GM13976 (cell line): ENCODE results near the gene ROBO3.

Source experiments
- DNase-seq: peaks from one replicate; pipeline ENCODE4 v3.0.0; 2012; ENCODE audit warnings: low spot score
- CTCF ChIP-seq: IDR thresholded peaks from 2 replicates; pipeline ENCODE4 v1.5.1; 2012; ENCODE audit warnings: borderline replicate concordance, mild to moderate bottlenecking; ENCODE audit not compliant: insufficient read depth; ENCODE audit errors: extremely low read depth, missing control alignments, control extremely low read depth
- in situ Hi-C: fragments of 300-500 bp; cut with MboI; formaldehyde crosslinking; loops from one replicate; pipeline ENCODE4 v1.12.0; 2022; ENCODE audit warnings: low sequenced_read_pairs, mixed read lengths, inconsistent platforms; ENCODE audit not compliant: unreplicated experiment

The ROBO3 gene

GRCh38 chr11:124894606-124895430, 29.6 kb downstream of the ROBO3 start:
- in situ Hi-C loops, result no loop called here
- no peak for DNase-seq
- TF ChIP-seq CTCF, result no peak

DNA sequence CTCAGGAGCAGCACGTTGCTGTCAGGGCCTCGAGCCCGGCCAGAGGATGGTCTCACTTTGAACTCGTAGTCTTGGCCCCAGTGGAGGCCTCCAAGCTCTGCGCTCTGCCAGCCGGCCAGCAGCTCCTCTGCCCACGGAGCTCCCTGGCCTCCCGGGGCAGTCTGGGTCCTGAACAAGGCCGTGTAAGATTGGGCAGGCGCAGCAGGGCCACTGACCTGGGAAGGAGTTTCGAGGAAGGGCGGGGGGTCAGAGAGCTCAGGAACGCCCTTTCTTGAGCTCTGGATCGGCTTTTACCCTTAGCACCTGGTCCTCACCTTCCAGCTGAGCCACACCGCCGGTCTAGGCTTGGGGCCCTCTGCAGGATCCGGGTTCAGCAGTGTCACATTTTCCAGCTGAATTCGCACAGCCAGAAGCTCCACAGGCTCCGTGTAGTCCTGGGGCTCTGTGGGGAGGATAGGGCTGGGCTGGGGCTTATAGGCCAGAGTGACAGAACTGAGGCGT, 30.3 kb downstream of the ROBO3 start:
- in situ Hi-C loops, result no loop called here
- DNase-seq, result no peak
- no peak for TF ChIP-seq CTCF

DNA sequence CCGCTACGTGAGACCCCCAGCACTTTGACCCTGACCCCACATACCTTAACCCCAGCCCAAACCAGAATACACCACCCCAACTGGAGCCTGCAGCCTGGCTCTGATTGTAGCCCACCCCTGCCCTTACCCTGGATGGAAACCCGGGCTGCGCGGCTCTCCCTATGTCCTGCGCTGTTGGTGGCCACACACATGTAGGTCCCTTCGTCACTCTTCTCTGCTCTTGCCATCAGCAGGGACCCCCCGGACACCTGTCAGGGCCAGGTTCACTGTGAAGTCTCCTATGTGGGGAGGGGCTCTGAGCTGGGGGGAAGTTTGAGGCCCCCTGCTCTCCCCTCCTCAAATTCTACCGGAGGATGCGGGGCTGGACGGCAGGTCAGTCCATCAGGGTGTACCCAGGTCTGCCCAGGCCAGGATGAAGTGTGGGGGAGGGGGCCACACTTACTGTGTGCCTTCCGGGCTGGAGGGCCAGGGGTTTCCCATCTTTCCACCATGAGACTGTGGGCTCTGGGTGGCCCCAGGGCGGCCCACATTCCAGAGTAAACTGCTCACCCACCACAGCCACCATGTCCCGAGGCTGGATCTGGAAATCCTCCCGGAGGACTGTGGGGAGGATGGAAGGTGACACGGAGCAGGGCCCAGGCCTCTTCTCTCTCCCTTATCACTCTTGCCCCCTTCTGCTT, 31.0 kb downstream of the ROBO3 start:
- DNase-seq, result no peak
- in situ Hi-C loops, result no loop called here
- no peak for TF ChIP-seq CTCF

GRCh38 chr11:124896821-124897391, 31.7 kb downstream of the ROBO3 start:
- TF ChIP-seq CTCF, result no peak
- no peak for DNase-seq
- in situ Hi-C loops, result no loop called here

- TF ChIP-seq CTCF, result no peak
- in situ Hi-C loops, result no loop called here
- DNase-seq, result no peak
Measured at GRCh38 chr11:124897674-124898262, 32.5 kb downstream of the ROBO3 start, which contains the start of gene ROBO4. TSS of gene ROBO4 (minus strand) at chr11:124897865. CDS start at chr11:124897795, 70 bp downstream.

DNA sequence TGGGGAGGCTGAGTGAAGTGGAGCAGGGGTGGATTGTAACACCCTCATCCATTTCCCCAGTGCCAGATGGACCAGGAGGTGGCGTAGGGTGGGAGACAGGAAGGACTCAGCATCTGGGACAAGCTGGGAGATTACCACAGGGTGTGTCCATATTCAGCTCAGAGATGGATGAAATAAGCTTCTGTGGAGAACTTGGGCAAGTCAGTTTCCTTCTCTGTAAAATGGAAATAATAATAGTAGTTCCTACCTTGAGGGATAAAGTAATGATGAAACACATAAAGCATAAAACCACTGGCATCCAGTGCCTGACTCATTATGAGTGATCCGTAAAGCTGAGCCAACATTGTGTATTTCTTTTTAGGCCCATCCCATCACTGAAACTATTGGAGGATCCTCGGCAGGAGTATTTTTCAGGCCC, 33.0 kb downstream of the ROBO3 start:
- DNase-seq, result no peak
- no peak for TF ChIP-seq CTCF
- in situ Hi-C loops, result no loop called here
